SH-SY5Y (cell line): Measurements from ENCODE around the gene FAM174A.

Experiments
- GATA2 ChIP-seq: IDR thresholded peaks from 2 replicates; pipeline ENCODE4 v1.6.1; 2011; ENCODE audit warnings: mild to moderate bottlenecking, low read depth, low read length
- GATA3 ChIP-seq: IDR thresholded peaks from 2 replicates; pipeline ENCODE4 v1.6.1; 2011; ENCODE audit warnings: low read depth, mild to moderate bottlenecking, low read length, moderate library complexity

The FAM174A gene

DNA sequence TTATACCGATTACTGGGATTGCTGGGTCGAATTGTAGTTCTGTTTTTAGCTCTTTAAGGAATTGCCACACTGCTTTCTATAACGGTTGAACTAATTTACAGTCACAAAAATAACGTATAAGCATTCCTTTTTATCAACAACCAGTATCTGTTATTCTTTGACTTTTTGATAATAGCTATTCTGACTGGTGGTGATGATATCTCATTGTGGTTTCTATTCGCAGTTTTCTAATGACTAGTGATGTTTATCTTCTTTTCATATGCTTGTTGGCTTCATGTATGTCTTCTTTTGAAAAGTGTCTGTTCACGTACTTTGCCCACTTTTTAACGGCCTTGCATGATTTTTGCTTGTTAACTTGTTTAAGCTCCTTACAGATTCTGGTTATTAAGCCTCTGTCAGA, 74.4 kb downstream of the FAM174A start:
- TF ChIP-seq GATA3 (no peak), GATA2 (no peak)

DNA sequence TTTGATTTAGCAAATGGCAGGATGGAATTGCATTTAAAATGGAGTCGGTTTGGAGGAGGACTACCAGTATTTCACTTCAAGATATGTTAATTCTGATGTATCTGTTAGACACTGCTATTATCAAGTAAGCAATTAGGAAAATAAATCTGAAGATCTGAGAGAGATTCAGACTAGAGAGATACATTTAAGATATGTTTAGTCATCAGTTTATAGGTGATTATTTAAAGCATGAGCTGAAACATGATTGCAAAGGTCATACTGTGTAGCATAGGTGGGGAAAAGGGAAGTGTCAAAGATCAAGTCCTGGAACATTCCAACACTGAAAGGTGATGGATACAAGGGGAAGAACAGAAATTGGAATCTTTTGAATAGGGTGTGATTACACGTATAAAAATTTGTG, 79.1 kb downstream of the FAM174A start:
- TF ChIP-seq GATA2 (no peak), GATA3 (no peak)

DNA sequence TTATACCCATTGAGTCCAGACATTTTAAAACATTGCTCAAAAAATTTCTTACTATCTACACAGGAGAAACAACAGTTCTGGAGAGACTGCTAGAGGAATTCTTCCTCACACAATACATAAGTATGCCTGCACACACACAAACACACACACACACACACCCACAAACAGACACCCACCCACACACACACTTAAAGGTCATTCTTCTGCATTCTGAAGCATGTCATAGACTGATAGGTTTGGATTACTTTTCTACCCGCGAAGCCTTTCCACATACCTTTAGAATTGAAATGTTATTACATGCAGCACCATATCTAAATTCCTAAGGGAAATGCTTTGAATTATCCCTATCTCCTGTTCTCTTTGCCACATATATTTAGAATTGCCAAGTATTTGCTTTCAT, 80.2 kb downstream of the FAM174A start:
- TF ChIP-seq GATA3, result no peak
- TF ChIP-seq GATA2, result no peak

- no peak for TF ChIP-seq GATA3
- TF ChIP-seq GATA2, result no peak
Measured at GRCh38 chr5:100616291-100616690, 81.1 kb downstream of the FAM174A start.

DNA sequence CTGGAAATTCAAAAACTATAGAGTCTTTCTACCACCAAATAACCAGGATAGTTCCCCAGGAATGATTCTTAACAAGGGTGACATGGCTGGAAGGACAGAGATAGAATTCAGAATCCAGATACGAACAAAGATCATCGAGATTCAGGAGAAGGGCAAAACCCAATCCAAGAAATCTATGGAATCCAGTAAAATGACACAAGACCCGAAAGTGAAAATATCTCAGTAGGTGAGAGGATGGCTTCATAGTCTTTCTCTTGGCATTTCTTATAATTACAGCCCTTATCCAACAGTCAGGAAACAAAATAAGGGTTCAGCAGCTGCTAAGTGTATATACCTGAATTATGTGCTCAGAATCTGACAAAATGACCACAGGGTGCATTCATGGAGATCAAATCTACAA, 81.8 kb downstream of the FAM174A start:
- no peak for TF ChIP-seq GATA3
- no peak for TF ChIP-seq GATA2

GRCh38 chr5:100623719-100624118, 88.5 kb downstream of the FAM174A start:
- TF ChIP-seq GATA3 (no peak), GATA2 (no peak)

DNA sequence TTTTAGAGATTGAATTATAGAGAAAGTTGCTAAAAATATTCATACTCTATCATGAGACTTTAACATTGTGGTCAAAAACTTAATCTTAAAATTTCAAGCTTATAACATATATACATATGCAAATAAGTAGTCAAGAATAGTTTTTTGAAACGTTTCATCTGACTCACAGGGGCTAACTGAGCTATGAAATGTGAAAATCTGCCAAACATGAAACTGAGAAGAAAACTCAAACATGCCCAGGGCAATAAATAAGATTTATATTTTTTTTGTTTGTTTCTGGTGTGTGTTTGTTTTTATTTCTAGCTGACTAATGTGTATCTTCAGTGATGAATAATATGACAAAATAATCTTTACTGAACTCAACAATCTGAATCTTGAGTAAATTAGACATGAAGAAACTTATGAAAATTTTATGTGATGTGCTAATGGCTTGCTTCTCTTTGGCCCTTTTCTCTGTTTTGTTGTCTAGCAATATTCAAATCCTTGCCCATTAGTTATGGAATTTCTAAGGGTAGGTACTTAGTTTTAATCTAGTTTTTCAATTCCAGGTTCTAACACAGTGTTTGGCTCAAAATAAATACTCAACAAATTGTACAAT, 99.9 kb downstream of the FAM174A start:
- TF ChIP-seq GATA2 (no peak), GATA3 (no peak)
